Measurements from ENCODE around the gene CD96. TPM values are rescaled to one million over a fixed set of nuclear protein-coding genes. Genes with fewer than 3 reads are reported as not detected.

The CD96 gene
- total RNA-seq, 1 experiment from 2014 or later, result not detected

GRCh38 chr3:111571907-111572460 is 30.0 kb downstream of the CD96 start:
- no peak overlapping the region for H2BK12ac ChIP-seq (ENCODE audit: insufficient read length, low read depth, low read length)
- H3K79me2 ChIP-seq (ENCODE audit: insufficient read depth, low read length), result no peaks in the 10 kb centered on the region
- no peak overlapping the region for H2AK5ac ChIP-seq (ENCODE audit: insufficient read length, low read length)
- H3K18ac ChIP-seq (ENCODE audit: insufficient read length, low read depth, low read length), result no peak overlapping the region
- no peak overlapping the region for H2BK15ac ChIP-seq (ENCODE audit: low read depth, low read length)
- H4K20me1 ChIP-seq (ENCODE audit: control insufficient read depth, insufficient read depth, insufficient read length), result no peaks in the 10 kb centered on the region
- no peaks in the 10 kb centered on the region for H3K36me3 Mint-ChIP-seq (ENCODE audit: insufficient read depth in 1 of 3, low read depth in 3 of 3)
- H2BK120ac ChIP-seq (ENCODE audit: low read depth, low read length, poor library complexity, severe bottlenecking), result no peak overlapping the region
- no peaks in the 10 kb centered on the region for H3K27me3 Mint-ChIP-seq (ENCODE audit: low read depth)
- H4K91ac ChIP-seq (ENCODE audit: insufficient read length, low read depth, low read length), result no peak overlapping the region
- H3K9me3 ChIP-seq (ENCODE audit: control insufficient read depth, low read depth, low read length), result no peaks in the 10 kb centered on the region
- H3K9ac ChIP-seq (ENCODE audit: extremely low read depth, insufficient read length, low read length), result no peak overlapping the region
- H2AFZ ChIP-seq (ENCODE audit: low read length), result no peak overlapping the region
- no peak for TF ChIP-seq CTCF (conservative IDR thresholded peaks at IDR 0.05)
- H3K56ac ChIP-seq (ENCODE audit: insufficient read length, low read depth, low read length), result no peak overlapping the region
- H3K27ac Mint-ChIP-seq, result no peak overlapping the region
- no peak overlapping the region for H3K14ac ChIP-seq (ENCODE audit: insufficient read depth, low read length)
- no peaks in the 10 kb centered on the region for H3K23me2 ChIP-seq (ENCODE audit: insufficient read length, low read depth, low read length, poor library complexity, severe bottlenecking)
- H2BK20ac ChIP-seq (ENCODE audit: low read depth, low read length, poor library complexity, severe bottlenecking), result no peak overlapping the region
- no peak overlapping the region for H3K4me3 Mint-ChIP-seq
- no peaks in the 10 kb centered on the region for H3K4me1 ChIP-seq (ENCODE audit: insufficient read depth, low read length)
- H3K79me1 ChIP-seq (ENCODE audit: insufficient read depth, low read depth, low read length, poor library complexity, severe bottlenecking), result no peaks in the 10 kb centered on the region
- DNase-seq, result no peak
- H3K27ac ChIP-seq (ENCODE audit: insufficient read length, low read depth, low read length), result no peak overlapping the region
- no peak overlapping the region for H3K4ac ChIP-seq (ENCODE audit: low read depth, low read length)
- no peak overlapping the region for H3K4me2 ChIP-seq (ENCODE audit: insufficient read depth, insufficient read length, low read length)
- H3K23ac ChIP-seq (ENCODE audit: insufficient read length, low read depth, low read length), result no peak overlapping the region
- no peak overlapping the region for H4K5ac ChIP-seq (ENCODE audit: insufficient read length, low read depth, low read length)
- no peaks in the 10 kb centered on the region for H3K4me1 Mint-ChIP-seq
- no peaks in the 10 kb centered on the region for H3K27me3 ChIP-seq (ENCODE audit: insufficient read depth, low read length)
- H3T11ph ChIP-seq (ENCODE audit: low read length), result no peak overlapping the region
- no CpG with 5 or more reads among the region's 6 CpGs for WGBS (ENCODE audit: extremely low coverage, insufficient read length, low lambda C conversion rate)
- H3K9me3 Mint-ChIP-seq, result no peaks in the 10 kb centered on the region
- no peak overlapping the region for H4K8ac ChIP-seq (replicated peaks; ENCODE audit: insufficient read length, low read depth, low read length)
- no peak overlapping the region for H2BK5ac ChIP-seq (ENCODE audit: insufficient read length, low read length)
